CD4-positive, alpha-beta T cell treated with Interleukin-17A for 4 hours (primary cell): ENCODE results near the gene TMTC1.

Experiments
- DNase-seq: peaks from one replicate; pipeline ENCODE4 v3.0.0-alpha.2; 2020; ENCODE audit warnings: mixed read lengths

Gene TMTC1

DNA sequence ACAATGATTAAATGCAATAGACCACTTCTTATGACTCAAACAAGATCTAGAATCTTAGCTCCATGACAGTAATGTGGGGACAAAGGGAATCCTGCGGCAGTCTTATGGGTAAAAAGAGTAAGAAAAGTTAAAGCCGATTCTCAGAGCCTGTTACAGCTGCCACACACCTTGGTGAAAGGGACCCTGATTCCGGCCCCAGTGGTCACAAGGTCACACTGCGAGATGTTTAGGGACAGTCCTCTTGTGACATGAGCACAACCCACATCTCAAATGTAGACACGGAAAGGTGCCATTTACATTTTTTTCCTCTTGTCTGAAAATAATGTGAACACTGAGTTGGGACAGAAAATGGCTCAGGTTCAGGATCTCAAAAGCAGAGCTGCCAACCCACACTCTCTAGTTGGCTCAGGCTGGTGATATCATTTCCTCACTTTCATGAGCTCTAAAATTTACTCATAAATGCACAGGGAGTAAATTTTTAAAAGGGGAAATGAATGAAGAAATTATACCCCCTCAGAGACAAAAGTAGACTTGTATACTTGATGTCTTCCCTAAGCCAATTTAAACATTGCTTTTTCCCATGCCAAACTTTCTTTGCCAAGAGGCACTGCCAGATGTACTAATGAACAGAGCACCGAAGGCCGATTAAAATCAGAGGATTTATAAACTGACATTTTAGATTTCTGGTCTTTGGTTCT is 173.1 kb downstream of the TMTC1 start:
- no peak for DNase-seq

DNA sequence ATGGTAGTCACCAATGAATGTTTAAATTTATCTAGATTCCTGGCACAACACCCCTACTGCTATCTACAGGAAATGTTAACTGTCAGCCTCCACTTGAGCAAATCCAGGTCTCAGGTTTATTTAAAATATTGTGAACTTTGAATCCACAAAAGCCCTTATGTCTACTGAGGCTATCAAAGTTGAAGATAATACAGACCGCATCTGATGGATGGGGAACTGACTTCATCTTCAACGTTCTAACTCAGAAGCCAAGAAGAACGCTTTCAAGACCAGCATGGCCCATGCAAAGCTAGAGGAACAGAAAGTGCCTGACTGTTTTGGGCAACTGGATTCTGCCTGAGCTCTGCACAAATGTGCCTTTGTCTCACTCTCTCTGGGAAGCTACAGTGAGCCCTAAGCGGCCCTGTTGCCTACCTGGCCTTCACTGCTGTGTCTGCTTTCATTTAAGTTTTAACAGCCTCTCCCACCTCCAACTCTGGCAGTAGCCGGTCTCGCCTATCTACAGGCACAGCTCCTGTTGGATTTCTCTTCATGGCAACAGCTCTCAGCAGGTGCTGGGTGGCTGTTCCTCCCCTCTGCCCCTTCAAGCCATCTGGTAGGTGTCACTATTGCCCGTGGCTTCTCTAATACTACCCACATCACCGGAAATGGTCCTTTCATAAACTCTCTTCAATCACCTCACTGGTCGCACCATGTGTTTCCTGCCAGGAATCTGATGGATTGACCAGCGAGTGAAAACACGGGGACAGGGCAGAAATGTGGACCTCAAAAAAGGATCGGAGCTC is 174.1 kb downstream of the TMTC1 start:
- no peak for DNase-seq

DNA sequence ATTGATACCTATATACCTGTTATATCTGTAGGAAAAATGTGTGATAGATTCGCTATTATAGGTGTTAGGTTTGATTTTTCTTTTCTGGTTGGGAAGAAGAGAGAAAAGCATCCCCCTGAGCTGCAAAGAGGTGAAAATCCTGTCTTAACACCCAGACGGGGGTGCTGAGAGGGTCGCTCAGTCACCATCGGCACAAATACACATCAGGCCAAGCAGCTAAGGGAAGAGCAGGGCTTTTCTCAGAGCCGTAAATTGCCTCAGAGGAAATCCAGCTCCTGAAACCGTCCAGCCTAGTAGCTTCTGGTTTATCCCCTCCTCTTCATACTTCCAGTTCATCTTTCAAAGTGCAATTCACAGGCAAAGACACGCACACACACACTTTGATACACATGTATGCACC is 175.2 kb downstream of the TMTC1 start:
- DNase-seq, result no peak

DNA sequence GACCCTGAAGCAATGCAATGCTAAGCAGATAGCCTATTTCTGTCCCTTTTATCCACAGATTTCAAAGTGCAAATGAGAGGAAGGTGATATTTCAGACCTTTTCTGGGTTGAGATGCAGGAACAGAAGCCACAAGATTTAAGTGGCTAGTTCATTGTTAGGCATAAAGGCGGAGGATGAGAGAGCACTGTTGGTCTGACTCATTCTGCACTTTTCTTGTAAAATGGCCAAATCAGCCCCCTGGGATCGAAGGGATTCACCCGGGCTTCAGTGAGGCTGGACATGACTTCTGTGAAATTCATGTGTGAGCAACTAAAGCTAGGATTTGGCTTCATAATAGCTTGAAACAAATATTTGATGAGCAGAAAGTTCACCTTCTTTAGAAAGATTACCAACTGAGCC is 184.4 kb downstream of the TMTC1 start:
- no peak for DNase-seq

DNA sequence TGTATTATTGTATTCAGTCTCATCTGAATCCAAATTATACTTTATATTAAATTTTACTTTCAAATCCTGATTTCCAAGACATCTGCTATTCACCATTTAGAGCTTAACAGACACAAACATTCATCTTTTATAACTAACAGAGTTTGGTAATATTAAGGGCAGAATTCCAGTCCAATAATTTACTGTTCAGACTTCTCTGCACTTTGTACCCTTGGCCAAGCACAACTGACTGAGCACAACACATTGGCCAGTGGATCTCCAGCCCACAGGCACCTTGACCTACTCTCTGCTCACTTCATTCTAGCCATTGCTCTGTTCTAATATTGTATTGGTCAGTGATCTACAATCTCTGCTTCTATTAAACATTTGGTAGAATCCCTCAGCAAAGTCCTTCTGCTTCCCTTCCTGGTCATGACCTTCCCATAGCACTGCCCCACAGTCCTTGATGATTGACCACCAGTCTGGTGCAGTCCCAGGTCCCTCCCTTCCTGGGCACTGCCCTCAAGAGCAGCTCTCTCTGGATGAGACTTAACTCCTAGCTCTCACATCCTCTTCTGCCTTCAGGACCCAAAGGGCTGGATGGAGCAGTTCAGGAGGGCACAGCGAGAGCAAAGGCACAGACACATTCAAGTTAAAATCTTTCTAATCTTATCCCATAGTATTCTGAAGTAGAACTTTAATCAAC is 188.5 kb downstream of the TMTC1 start:
- no peak for DNase-seq

DNA sequence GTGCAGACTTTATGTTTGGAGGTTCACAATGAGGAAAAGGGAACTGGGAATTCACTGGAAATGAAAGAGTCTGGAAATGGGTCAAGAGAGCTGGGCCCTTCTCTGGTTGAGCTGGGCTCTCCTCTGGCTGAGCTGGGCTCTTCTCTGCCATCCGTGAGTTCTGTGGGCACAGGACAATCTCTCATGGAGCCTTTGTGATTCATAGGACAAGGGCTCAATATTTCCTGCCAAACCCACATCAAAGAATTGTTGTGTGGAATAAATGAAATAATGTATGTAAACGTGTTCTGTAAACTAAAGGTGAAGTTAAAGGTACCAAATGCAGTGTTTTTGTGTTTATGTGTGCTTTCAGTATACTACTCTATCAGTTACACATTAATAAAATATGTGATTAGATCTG is 190.7 kb downstream of the TMTC1 start:
- no peak for DNase-seq

DNA sequence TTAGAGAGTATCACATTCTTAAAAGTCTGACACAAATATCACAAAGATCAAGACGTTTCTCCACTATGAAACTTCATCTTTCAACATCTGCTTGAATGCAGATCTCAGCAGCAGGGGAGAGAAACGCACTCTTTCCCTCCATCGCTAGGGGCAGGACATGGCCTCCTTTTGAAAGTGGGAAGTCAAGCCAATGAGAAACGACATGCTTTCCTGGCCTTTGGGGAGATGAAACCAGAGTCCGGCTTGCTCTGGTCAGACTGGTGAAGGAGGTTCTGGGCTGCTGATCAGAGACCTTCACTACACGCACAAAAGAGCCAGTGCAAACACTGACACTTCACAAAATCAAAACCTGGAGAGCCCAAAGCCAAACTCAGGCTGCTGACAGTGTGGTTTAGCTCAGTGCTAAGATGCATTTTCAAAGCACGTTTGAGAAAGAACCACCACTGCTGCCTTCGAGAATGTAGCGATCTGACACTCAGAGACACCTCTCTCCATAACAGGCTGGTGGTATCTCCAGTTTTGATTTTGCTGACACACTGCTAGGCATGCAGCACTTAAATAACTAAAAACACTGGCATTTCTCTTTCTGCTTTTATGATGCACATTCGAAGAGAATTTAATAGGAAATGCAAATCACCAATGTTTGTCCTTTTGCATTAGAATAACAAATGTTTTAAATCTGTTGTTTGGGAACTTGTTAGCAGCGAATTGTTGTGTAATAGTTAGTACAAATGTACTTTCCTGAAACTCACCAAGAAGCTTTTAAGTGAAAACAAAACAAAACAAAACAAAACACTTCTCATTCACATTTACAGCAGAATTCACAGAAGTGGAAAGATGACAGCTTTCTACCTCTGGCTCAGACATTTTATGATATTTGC is 192.4 kb downstream of the TMTC1 start:
- DNase-seq, result no peak

DNA sequence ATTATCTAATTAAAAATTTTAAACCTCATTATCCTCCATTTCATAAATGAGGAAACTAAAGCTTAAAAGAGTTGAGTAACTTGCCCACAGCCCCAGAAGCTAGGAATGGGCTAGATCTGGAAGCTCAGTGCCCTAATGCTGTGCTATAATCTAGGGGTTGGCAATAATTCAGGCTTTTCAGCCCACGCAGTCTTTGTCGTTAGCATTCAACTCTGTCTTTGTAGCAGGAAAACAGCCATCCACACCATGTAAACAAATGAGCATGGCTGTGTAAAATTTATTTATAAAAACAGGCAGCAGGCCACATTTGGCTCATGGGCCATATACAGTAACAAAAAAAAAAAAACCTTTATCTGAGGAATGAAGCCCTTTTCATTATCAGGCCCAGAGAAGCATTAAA is 193.9 kb downstream of the TMTC1 start:
- no peak for DNase-seq

DNA sequence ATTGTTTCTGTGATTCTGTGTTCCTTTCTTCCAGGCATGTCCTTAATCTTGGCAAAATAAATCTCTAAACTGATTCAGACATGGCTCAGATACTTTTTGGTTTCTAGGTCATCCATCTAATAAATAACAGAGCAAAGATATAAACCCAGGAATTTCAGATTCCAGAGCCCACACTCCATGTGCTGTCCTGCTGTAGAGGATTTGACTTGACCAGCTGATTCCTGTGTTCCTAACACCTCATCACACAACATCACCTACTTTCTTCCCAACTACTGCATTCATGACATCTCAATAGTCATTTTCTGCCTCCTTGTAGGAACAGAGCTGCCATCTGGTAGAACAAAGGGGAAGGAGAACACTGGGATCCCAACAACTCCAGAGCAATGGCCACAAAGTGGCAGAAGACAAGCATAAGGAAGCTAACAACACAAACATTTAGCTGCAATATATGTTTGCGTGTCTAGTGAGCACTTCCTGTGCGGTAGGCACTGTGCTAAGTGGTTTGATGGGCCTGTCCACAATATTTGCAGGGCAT is 194.4 kb downstream of the TMTC1 start:
- no peak for DNase-seq

DNA sequence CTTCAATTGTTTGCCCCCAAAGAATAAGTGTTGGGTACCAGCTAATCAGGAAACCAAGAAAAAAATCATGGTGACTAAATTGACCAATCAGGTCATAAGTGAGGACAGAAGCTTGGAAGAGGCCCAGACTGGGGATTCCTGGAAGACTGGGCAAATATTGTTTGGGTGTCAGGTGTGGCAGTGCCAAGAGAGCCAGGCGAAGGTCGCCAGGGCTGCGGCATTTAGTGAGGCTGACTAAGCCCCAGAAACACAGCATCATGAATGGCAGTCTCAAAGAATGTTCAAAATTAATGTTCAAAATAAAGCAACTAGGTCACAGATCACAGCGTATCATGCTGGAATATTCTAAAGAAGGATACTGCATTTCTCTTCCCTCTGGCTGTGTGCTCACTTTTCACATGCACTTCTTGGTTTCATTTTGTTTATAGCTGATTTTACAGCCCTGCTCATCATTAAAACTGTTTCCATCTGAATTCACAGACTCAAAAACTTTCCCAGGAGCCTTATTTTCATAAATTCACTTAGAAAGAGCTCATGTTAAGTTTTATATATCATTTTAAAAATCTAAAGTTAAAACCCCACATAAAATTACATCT is 201.0 kb downstream of the TMTC1 start:
- no peak for DNase-seq

DNA sequence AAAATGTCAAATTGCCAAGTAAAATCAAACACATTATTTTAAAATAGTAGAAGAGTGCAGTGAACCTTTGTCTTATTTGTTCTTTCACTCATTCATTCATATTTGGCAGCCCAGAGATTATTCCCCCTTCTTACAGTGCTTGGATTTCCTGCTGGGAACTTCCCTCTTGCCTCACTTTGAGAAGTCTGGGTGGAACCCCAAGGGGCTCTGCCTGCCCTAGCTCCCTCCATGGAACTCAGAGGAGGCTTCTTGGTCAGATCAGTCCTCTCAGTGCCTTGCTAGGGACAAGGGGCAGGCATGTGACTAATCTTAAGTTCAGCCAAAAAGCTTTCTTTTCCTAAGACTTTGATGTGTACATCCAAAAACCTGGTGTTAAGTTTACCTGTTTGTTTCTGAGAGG is 201.6 kb downstream of the TMTC1 start:
- no peak for DNase-seq

DNA sequence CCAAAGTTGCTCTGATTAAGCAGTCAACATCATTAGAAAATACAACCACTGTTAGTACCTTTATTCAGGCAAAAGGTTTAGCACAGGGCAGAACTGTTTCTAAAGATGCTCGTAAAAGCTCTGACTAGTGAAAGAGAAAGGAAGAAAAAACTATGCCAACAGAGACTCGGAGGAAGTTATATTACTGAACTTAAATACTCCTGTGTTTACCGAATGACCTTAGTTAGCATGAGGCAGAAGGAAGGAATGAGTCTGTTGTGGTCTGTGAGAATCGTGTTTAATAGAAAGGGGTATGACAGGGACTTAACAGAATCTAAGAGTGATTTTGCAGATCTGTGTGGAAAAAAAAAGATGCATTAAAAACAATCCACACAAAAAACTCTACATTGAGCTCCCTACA is 202.1 kb downstream of the TMTC1 start:
- no peak for DNase-seq

DNA sequence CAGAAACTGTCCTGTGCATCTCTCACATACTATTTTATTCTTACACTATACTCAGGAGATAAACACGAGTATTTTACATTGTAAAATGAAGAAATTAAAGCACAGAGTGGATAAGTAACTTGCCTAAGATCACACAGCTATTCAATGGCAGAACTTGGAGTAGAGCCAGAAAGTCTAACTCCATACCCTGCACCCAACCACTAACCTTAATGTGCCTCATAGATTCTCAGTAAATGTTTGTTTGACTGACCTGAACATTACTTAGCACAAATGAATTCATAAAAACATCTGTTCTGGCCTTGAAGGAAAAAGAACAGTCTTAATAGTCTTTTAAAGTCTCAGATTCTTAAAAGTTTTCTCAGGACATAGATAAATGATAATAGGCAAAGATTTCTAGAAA is 202.8 kb downstream of the TMTC1 start:
- no peak for DNase-seq

DNA sequence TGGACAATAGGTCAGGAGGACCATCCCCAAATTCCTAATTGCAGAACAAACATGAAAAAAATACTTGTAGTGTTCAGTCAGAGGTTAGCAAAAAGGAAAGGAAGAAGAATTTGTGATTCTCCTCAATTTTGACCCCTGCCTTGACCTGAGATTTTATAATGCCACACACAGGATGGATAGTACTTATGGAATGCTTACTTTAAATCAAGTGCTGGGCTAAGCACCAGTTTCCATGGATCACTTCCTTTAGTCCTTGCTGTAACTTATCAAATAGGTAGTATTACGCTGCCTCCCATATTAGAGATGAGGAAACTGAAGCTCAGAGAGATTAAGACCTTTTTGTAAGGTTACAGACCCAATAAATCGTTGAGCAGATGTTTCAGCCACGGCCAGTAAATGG is 205.0 kb downstream of the TMTC1 start:
- no peak for DNase-seq

DNA sequence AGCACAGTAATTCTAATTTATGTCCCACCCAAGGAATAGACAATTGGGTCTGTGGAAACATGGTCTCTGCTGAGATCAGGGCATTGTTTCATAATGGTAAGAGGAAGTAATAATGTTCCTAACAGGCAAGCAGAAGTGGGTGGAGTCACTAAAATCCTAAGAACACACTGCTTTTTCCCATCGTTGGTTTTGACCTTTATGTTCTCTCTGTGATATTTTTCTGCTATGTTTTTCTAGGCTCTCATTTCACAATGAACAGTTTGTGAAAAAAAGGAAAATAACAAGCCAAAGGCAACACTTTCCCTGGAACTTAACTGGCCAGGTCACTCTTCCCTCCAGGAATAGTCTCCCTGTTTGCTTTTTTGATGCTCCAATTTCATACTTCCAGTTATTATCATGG is 205.7 kb downstream of the TMTC1 start:
- DNase-seq, result no peak

DNA sequence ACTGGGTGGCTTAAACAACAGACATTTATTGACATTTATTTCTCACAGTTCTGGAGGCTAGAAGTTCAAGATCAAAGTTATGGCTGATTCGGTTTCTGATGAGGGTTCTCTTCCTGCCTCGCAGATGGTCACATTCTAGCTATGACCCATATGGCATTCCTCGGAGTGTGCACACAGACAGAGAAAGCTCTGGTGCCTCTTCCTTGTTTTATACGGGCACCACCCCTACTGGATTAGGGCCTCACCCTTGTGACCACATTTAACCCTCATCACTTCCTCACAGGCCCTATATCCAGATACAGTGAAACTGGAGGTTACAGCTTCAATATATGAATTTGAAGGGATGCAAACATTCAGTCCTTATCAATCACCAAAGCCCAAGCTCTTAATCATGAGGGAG is 209.2 kb downstream of the TMTC1 start:
- no peak for DNase-seq

DNA sequence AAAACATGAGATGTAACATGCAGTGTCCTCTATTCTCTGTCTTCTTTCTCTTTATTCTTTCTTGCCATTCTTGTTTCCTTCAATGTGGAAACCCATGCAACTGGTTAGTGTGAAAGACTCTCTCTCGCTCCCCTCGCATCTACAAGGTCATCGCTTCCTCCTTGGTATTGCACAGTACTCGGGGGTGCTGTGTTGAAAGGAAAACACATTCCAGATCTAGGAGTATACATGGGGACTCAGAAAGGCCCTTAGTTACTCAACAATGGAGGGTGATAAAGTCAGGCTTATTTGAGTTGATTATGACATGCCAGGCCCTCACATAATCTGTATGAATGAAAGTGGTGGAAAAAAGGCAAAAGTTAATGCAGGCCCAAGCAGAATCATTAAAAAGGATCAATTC is 210.8 kb downstream of the TMTC1 start:
- DNase-seq, result no peak

DNA sequence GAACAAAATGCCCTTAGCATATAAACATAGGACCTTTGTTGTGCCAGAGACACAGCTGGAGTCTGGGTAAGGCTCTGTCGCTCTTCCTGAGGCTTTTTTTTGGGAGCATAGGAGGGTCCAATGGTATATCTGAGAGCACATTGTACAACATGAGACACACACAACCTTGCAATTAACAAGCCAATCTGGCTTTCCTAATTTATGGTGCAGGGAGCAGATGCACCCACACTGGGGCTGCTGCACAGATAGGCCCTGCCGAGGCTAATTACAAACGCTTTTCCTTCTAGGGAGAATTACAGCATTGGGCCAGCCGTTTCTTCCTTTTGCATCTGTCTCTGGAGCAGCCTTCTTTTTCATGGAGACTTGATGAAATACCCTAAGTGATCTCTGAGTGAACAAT is 211.3 kb downstream of the TMTC1 start:
- no peak for DNase-seq

DNA sequence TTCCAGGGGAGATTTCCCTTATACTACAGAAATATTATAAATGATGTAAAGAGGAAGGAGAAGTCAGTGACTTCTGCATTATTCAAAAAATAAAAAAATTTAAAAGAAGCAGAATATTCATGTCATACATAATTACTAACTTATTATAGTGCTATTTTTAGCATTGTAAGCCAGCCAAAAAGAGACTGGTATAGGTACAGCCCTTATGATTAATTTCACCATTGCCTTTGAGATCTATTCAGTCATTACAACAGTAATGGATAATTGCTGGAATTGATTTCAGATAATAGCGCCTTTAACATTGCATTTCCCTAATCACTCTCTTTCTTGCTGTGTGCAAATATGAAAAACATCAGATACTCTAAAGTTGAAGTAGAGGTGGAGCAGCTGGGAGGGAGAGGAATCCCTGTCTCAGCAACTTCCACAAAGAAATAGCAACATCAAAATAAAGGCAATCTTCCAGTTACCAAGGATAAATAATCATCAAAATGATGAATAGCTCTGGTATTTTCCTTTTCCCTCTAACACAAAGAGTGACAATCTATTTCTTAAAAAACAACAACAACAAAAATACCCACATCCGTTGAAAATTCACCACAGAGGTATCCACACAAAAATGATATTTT is 214.5 kb downstream of the TMTC1 start:
- no peak for DNase-seq

DNA sequence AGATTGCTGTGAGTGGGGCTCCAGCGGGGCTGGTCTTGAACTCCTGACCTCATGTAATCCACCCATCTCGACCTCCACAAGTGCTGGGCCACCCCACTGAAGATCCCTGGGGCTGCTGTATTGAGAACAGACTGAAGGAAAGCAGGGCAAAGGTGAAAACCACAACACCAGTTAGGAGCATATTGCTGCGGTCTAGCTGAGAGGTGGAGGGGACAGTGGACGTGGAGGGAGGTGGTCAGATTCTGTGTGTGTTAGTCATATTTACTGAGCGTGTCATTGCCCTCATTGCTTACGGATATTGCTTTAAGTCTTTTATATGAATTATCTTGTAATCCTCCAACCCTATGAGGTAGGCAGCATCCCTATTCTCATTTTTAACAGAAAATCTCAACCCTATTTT is 217.3 kb downstream of the TMTC1 start:
- DNase-seq, result no peak

DNA sequence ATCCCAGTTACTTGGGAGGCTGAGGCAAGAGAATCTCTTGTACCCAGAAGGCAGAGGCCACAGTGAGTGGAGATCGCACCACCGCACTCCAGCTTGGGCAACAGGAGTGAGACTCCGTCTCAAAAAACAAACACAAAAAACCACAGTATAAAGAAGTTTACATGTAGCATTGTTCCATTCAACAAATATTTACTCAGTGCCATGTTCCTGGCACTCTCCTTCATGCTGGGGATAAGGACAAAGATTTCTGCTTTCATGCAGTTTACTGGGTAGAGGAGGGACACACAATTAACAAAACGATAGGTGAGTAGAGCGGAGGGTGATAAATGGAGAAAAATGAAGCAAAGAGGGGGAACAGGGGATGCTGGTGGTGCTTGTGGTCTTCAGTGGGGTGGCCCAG is 218.0 kb downstream of the TMTC1 start:
- DNase-seq, result no peak

DNA sequence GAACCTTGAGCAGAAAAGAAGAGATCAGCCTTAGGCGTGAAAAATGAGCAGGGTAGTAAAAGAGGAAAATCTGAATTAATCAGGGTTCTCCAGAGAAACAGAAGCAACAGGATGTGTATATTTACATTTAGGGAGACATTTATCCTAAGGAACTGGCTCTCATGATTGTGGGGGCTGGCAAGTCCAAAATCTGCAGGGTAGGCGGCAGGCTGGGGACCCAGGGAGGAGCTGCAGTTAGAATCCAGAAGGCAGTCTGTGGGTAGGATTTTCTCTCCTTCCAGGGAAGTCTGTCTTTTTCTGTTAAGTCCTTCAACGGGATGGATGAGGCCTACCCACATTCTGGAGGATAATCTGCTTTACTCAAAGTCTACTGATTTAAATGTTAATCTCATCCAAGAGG is 218.8 kb downstream of the TMTC1 start:
- no peak for DNase-seq
